ENCODE results near the gene CACNA1H.
"Not testable (repeated sequence)": the region's sequence is repeated elsewhere in the genome, so short reads cannot be mapped to it uniquely, and the experiment has no call there.

Gene CACNA1H

DNA sequence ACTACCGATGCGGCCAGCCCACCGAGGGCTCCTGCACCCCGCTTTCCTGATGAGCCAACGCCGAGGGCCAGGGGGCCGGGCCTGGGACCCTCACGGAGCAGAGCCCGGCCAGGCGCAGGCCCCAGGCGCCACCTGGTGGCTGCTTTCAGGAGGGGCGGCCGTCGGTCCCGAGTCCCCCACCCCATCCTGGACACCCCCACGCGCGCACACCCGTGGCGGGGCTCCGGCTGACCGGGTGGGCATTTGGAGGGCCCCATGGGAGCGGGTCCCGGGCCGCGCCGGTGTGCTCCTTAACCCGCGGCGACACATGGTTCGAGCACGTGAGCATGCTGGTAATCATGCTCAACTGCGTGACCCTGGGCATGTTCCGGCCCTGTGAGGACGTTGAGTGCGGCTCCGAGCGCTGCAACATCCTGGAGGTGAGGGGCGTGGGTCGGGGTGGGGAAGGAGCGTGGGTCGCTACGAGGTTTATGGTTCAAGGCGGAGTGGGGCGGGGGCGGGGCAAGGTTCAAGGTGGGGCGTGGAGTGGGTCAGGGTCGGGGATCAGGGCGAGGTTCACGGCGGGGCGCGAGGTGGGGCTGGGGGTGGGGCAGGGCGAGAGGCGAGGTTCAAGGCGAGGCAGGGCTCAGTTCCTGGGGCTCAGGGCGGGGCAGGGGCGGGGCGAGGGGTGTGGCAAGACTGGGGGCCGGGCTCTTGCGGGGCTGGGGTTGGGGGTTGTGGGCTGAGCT is 41.9 kb downstream of the CACNA1H start:
- DNase-seq = no peak

DNA sequence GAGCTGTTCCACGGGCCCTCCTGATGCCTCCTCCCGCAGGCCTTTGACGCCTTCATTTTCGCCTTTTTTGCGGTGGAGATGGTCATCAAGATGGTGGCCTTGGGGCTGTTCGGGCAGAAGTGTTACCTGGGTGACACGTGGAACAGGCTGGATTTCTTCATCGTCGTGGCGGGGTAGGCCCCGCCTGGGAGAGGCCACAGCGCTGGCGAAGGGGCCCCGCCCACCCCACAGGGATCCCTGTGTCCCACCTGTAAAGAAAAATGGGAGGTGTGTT is 42.4 kb downstream of the CACNA1H start:
- DNase-seq = no peak

DNA sequence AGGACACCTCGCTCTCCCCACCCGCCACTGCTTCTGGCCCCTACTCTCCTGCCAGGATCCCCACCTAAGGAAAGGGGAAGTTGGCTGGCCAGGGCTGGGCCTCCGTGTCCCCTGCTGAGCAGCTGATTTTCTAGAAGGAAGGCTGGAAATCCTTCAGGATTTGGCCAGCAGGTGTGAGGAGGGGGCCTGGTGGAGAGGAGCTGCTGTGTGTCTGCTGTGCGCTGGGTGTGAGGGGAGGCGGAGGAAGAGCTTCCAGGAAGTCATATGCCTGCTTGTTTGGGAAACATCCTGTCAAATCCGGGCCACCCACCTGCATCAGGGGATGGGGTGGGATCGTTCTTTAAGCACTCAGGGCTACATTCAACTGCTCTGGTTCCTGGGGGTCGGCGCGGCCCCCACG is 43.6 kb downstream of the CACNA1H start:
- DNase-seq = no peak

DNA sequence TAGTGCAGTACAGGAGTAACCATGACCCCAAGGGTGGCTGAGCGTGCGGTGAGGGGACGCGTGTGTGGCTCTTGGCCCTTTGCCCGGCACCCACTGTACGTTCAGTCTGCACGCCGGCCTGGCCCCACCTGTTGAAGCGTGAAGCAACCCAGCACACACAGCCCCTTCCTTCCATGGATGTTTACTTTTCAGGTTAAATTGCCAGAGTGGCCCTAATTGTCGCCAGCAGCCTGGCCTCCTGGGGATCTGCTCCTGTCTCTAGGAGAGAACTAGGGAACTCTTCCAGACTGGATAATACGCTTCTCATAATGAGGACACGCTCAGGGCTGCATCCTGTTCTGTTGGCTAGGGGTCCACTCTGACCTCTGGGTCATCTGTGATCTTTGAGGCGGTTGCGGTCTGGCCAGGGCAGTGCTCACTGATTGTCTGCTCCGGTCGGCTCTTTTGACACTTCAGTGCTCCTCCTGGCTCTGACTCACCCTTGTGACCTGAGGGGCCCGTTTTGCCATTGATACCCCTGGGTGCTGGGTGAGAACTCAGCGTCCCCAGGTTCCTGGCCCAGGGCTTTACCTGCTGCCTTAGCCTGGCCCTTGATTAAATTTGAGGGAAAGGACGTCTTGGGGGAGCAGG is 44.4 kb downstream of the CACNA1H start:
- no peak for DNase-seq

DNA sequence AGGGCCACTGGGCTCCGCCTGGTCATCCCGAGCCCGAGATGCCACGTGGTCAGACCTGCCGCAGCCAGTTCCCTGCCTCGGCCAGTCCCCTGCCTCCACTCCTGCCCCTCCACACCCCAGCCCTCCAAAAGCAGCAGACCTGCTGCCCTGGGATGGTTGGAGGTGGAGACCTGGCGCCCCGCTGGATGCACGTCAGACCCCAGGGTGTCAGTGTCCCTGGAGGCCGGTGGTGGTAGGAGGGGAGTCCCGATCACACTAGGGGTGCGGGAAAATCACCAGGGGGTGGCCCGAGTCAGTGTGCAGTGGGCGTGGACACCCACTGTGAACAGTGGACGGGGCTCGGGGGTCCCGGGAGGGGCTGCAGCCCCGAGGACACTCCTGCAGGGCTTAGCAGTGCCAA is 45.3 kb downstream of the CACNA1H start:
- DNase-seq = no peak

DNA sequence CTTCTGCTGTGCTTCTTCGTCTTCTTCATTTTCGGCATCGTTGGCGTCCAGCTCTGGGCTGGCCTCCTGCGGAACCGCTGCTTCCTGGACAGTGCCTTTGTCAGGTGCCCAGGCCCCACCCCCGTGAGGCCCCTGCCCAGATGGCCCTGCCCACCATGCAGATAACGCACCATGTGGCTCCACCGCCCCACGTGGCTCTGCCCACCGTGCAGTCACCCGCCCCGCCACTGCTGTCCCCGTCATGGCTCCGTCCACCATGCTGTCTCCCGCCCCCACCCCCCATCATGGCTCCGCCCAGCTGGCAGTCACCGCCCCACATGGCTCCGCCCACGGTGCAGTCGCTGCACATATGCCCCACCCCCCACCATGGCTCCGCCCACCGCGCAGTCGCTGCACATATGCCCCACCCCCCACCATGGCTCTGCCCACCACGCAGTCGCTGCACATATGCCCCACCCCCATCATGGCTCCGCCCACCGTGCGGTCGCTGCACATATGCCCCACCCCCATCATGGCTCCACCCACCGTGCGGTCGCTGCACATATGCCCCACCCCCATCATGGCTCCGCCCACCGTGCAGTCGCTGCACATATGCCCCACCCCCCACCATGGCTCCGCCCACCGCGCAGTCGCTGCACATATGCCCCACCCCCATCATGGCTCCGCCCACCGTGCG is 45.9 kb downstream of the CACNA1H start:
- DNase-seq = not testable (repeated sequence)

DNA sequence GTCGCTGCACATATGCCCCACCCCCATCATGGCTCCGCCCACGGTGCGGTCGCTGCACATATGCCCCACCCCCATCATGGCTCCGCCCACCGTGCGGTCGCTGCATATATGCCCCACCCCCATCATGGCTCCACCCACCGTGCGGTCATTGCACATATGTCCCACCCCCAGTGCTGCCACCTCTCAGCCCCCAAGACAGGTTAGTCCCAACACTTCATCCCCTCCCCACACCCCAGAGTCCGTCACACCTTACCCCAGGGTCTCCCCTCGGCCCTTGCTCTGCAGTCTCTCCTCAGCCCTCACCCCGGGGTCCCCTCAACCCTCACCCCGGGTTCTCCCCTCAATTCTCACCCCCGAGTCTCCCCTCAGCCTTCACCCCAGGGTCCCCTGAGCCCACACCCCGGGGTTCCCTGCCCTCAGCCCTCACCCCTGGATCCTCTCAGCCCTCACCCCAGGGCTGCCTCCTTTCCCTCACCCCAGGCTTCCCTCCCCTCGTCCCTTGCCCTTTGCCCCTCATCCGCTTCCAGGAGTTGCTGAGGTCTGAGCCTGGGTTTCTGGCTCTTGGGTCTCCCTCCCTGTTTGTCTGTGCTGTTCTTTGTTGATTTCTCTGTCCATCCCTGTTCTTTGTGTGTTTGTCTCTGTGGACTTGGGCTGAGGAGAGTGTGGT is 46.6 kb downstream of the CACNA1H start:
- no peak for DNase-seq

DNA sequence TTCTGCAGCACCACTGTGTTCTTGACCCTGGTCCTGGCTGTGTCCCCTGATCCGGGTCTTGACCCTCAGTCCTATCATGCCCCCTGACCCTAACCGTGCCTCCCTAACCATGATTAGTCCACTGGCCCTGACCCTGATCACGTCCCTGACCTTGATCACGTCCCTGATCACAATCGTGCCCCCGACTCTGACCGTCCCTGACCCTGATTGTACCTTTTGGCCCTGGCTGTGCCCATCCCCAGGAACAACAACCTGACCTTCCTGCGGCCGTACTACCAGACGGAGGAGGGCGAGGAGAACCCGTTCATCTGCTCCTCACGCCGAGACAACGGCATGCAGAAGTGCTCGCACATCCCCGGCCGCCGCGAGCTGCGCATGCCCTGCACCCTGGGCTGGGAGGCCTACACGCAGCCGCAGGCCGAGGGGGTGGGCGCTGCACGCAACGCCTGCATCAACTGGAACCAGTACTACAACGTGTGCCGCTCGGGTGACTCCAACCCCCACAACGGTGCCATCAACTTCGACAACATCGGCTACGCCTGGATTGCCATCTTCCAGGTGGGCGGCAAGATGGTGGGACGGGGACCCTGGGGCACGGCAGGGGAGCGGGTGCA is 47.2 kb downstream of the CACNA1H start:
- DNase-seq = no peak

DNA sequence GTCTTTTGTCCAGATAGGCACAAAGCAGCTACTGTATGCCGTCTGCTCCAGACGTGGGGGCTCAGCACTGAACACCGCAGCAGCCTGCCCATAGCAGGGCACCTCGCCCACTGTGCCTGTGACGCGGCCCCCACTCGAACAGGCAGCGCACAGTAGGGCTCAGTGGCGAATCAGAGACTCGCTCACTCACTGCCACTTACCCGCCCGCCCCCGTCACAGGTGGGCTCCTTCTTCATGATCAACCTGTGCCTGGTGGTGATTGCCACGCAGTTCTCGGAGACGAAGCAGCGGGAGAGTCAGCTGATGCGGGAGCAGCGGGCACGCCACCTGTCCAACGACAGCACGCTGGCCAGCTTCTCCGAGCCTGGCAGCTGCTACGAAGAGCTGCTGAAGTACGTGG is 48.5 kb downstream of the CACNA1H start:
- DNase-seq = no peak

DNA sequence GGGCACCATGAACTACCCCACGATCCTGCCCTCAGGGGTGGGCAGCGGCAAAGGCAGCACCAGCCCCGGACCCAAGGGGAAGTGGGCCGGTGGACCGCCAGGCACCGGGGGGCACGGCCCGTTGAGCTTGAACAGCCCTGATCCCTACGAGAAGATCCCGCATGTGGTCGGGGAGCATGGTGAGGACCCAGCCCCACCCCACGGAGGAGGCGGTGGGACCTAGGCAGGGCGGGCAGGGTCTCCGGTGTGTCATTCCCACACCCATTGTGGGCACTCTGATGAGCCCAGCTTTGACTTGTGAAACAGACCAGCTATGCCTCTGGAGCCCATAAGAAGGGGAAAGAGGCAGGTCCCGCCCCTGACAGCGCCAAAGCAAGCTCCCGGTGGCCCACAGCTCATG is 49.4 kb downstream of the CACNA1H start:
- no peak for DNase-seq

DNA sequence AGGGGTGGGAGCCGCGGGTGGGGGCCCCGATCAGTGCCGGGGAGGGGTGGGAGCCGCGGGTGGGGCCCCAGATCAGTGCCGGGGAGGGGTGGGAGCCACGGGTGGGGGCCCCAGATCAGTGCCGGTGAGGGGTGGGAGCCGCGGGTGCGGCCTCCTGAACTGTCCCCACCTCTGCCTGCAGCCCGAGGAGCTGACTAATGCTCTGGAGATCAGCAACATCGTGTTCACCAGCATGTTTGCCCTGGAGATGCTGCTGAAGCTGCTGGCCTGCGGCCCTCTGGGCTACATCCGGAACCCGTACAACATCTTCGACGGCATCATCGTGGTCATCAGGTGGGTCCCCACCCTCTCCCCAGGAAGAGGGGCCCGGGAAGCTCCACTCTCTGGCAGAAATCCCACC is 52.0 kb downstream of the CACNA1H start:
- no peak for DNase-seq

DNA sequence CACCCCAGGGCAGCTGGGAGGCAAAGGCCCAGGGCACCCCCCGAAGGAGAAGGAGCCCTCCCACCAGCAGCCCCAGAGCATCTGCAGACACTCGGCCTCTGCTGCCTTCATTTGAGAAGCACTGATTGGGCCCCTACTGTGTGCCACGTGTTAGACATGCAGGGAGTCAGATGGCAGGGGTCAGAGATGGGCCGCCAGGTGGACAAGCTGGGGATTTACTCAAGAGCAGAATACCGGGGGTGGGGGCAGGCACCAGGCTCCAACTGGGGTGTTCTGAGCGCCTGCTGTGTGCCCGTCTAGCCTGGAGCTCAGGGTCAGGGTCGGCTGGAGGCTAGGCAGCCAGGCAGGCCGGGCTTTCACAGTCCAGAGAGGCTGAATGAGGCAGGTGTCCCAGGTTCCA is 53.4 kb downstream of the CACNA1H start:
- no peak for DNase-seq

DNA sequence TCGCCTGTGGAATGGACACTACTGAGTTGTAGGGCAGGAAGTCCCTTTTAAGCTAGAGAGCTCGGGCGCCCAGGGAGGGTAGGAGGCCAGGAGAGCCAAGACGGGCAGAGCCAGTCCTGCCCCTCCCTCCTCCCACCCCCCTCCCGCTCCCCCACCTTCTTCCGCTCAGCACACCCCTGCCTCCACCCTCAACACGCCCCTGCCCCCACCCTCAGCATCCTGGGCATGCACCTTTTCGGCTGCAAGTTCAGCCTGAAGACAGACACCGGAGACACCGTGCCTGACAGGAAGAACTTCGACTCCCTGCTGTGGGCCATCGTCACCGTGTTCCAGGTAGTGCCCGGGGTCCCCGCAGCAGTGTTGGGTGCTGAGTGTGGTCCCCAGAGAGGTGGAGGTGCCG is 53.9 kb downstream of the CACNA1H start:
- DNase-seq = no peak

DNA sequence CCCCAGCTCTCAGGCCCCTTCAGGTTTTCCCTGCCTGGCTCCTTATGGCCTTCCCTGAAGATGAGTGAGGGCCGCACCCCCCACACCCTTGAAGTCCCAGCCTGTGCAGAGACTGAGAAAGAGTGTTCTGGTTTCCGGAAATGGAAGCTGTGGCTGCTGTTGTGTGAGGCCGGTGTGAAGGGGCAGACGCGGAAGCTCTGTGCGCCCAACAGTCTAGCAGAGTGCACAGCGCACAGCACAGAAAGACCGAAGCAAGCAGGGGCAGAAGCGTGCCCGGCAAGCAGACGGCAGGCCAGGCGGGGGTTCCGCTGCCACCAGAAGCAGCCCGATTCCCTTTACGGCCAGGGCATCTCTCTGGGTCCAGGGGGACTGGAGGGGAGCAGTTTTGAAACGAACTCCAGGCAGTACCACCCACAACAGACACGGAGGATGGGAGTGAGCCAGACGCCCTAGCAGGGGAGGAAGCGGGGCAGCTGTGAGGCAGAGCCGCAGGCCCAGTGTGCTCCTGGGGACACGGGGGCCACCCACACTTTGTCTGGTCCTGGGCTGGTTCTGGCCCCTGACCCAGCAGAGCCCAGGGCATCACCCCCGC is 55.4 kb downstream of the CACNA1H start:
- DNase-seq = no peak

DNA sequence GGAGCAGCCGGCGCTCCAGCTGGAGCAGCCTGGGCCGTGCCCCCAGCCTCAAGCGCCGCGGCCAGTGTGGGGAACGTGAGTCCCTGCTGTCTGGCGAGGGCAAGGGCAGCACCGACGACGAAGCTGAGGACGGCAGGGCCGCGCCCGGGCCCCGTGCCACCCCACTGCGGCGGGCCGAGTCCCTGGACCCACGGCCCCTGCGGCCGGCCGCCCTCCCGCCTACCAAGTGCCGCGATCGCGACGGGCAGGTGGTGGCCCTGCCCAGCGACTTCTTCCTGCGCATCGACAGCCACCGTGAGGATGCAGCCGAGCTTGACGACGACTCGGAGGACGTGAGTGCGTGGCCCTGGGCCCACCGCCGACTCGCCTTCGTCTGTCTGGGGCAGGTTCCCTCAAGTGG is 56.2 kb downstream of the CACNA1H start:
- DNase-seq = no peak

DNA sequence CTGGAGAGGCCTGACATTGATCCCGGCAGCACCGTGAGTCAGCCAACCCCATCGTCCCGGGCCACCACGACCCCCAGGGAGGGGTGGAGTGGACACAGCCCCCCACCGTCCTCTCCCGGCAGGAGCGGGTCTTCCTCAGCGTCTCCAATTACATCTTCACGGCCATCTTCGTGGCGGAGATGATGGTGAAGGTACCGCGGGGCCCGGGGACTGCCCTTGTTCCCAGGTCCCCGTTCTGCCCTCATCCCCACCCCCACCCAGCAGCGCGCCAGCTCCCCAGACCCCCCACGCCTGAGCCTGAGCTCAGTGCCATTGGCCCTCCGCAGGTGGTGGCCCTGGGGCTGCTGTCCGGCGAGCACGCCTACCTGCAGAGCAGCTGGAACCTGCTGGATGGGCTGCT is 57.6 kb downstream of the CACNA1H start:
- no peak for DNase-seq

DNA sequence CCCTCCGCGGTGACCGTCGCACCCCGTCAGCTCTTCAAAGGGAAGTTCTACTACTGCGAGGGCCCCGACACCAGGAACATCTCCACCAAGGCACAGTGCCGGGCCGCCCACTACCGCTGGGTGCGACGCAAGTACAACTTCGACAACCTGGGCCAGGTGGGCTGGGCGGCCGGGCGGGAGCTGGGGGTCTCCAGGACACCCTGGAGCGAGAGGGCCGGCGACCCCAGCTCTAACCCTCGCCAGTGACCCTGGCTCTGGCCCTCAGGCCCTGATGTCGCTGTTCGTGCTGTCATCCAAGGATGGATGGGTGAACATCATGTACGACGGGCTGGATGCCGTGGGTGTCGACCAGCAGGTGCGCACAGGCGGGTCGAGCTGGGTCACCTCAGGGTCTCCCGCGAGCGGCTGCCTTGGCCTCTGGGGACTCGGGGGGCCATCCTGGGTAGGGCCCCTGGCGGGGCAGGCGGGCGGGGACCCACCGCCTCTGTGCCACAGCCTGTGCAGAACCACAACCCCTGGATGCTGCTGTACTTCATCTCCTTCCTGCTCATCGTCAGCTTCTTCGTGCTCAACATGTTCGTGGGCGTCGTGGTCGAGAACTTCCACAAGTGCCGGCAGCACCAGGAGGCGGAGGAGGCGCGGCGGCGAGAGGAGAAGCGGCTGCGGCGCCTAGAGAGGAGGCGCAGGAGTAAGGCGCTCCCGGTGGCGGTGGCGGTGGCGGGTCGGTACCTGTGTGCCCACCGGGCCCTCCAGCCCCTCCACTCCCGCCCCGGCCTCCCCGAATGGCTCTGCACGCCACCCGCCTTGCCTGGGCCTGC is 58.8 kb downstream of the CACNA1H start:
- no peak for DNase-seq

DNA sequence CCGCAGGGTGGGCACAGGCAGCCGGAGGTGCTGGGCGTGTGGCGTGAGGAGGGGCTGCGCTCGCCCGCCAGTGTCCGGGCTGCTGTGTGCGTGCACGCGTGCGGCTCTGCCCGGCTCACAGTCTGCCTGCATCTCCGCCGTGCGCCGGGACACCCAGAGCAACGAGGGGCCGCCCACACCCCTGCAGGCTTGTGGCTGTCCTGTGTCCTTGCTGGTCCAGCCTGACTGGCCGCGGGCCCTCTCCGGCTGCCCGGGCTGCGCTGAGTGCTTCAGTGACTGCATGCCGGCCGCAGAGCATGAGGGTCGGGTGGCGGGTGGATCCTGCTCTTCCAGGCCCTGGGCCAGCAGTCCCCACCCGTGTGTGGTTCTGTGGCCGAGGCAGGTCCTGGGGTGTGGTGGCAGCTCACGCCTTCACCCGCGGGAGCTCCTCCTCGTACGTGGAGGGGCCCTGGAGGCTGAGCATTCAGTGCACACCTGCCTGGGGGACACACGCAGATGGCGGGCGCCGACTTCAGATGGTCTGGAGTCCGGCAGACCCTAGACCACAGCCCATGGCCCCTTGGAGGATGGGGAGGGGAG is 59.8 kb downstream of the CACNA1H start:
- DNase-seq = no peak

DNA sequence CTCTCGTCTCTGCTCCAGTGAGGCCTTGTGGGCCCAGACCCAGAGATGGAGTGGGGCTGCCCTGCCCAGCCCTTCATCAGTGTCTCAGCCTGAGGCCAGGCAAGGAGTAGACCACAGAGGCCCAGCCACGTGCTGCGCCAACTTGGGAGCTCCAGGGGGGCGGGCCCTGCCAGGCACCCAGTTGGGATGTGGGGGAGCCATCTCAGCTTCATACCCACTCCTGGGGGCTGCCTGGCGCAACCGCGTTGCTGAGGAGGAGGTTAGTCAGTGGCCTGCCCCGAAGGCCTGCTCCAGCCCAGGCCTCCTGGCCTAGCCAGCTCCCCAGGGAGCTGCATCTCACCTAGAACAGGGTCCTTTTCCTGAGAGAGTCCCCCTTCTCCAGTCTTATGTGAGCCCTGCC is 60.3 kb downstream of the CACNA1H start:
- DNase-seq = no peak

DNA sequence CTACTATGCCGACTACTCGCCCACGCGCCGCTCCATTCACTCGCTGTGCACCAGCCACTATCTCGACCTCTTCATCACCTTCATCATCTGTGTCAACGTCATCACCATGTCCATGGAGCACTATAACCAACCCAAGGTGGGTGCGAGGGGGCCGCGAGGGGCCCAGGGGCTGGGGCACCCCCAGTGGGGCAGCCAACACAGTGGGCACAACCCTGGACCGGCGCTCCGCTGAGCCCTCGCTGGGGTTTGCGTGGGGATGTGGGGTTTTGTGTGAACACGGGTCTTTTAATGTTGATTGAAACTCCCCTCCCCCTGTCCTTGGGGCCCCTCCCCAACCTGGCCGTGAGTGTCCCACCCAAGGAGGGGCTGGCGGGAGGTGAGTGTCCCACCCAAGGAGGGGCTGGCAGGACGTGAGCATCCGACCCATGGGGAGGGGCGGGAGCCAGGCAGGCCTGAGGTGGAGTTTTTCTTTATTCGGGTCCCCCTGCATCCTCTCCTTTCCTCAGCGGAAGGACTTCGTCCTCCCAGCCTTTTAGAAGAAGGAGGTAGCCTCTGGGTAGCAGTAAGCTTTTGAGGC is 61.0 kb downstream of the CACNA1H start:
- DNase-seq = no peak

DNA sequence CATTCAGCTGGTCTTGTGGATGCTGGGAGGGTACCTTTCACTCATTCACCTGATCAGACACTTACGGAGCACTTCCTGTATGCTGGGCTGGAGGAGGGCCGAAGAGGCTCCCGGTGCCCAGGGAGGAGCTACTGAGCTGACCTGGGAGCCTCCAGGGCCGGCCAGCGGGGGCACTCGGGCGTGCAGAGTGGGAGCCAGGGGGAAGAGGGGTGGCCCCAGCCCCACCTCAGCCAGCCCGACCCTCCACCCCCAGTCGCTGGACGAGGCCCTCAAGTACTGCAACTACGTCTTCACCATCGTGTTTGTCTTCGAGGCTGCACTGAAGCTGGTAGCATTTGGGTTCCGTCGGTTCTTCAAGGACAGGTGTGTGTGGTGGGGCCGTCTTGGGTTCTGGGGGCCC is 61.8 kb downstream of the CACNA1H start:
- DNase-seq = no peak
